NCI-H2227 (cell line): ENCODE measurements around the gene GABRR2.
A peak's percentile ranks its signal among the peaks of the same experiment; 100 is the strongest.
"Not testable (repeated sequence)": the region's sequence is repeated elsewhere in the genome, so short reads cannot be mapped to it uniquely, and the experiment has no call there.

Source experiments
- DNase-seq: peaks from one replicate; lab custom pipeline; 2025; ENCODE audit not compliant: unreplicated experiment; lab: John Stamatoyannopoulos, UW

GABRR2 gene

DNA sequence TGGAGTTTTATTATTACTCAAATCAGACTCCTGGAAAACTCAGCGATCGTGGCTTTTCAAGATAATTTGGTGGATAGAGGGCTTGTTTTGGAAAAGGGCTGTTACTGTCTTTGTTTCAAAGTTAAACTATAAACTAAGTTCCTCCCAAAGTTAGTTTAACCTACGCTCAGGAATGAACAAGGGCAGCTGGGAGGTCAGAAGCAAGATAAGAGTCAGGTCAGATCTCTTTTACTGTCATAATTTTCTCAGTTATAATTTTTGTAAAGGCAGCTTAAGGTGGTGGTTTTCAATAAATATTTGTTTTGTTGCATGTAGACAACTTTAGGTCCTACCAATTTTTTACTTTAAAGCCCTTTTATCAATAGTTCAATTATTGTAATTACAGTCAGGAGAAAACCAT lies 9.2 kb upstream of the GABRR2 start:
- DNase-seq, result no peak

DNA sequence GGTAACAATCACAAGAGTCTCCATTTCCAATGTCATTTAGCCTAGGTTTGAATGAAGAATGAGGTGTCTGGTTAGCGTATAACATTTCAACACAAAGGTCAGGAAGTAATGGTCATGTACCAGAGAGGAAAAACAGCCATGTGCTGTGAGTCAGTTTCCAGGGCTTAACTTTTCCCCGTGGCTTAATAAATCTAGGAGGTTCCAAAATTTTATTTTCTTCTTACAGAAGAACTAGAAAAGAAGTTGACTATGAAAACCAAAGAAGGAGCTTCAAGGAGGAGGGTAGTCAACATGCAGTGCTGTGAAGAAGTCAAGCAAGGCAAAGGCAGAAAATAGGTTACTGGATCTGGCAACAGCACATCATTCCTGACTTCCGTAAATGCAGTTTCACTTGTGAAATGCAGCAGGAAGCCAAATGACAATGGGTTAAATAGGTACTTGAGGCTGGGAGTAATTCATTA lies 8.4 kb upstream of the GABRR2 start:
- DNase-seq, result no peak

DNA sequence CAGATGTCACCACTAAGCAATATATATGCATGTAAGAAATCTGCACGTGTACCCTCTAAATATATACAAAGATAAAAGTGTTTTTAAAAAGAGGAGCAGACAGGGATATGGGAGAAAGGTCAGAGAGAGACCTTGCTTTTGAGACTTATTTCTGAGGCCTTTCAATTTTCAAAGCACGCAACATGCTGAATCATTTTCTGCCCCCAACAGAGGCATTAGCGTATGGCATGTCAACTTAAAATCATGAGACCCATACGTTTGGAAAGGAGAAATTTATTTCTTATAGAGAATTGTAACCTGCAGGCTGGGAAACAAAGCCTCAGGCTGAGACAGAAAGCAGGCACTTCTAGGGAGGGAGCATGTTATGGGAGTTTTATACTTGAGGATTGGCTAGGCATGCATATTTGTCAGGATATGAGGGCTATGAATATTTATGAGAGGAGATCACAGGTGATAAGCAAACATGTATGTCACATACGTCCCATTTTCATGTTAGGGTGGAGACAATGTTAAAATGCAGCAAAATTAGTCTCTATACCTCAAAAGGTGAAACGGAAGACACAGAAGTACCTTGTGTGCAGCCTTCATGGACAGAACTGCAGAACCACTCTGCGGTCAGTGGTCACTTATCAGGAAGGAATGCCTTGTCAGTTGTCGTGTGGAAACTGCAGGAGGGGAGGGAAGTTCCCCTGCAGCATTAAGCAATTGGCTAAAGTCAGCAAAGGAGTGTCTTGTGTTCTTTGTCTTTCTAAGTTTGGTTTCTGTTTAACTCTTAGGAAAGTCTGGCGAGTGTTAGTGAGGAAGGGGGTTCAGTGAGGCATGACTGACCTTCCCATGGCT lies 6.3 kb upstream of the GABRR2 start:
- no peak for DNase-seq

DNA sequence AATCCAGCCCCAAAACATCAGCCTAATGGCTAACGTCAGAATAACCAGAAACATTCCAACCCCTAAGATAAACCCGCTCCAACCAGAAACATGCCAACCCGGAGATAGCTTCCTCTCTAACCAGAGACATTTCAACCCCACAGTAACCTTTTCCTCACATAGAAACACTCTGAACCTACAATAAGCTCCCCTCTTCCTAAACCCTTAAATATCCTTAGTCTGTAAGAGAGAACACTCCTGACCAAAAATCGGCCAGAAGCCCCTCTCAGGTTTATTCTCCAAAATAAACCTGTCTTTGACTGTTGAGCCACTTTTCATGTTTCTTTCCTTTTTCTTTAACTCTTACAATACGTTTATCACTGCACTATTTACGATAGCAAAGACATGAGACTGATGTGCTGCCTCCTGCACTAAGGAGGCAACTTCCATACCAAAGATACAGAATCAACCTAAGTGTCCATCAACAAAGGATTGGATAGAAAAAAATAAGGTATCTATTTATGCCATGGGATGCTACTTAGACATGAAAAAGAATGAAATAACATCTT lies 5.0 kb upstream of the GABRR2 start:
- no peak for DNase-seq

DNA sequence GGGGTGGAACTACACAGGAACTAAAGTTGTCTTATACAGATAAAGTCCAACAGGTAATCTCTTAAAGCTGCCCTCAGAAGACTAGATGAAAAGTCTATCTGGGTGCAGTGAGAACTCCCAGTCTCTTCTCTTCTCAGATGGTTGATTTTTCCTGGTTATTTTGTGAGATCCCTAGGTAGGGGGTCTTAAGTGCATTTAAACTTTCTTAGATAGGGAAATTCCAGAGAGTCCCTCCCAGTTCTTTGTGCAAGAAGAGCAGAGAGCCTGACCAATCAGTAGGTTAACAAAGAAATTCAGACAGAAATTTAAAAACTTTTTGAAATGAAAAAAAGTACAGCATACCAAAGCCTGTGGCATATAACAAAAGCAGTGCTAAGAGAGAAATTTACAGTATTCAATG lies 2.0 kb upstream of the GABRR2 start:
- no peak for DNase-seq

DNA sequence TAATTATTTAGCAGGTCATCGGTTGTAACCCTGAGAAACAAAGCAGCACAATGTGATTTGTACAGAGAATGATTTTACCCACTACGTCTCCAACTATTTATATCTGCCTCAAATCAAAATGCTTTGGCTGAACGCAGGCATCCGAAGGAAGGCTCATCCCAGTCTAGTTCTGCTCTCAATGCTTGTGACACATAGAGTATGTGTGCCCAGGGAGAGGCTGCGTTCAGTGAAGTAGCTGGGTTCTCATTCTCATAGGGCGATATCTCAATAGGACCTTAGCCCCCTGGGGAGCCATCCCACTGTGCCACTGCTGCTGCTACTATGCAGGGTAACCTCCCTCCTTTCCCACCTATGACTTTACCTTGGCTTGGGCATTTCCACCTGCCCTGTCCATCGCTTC lies 407 bp downstream of the GABRR2 start:
- DNase-seq, result no peak

DNA sequence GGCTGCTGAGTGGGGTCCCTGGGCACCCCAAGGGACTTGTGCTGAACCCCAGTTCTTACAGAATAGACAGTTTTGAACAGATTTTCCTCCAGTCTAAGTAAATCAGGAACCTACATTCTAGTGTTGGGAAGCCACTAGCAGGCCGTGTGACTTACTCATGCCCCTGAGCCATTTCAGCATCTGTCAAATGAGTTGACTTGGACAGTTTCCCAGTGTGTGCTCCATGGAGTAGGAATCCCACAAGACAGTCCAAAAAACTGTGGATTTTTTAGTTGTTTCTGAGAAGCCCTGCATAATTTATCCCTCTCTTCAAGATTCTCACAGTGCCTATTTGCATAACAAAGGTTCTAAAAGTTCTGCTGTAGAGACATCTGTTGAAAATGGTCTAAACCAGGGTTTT lies 2.1 kb downstream of the GABRR2 start:
- DNase-seq, result no peak

DNA sequence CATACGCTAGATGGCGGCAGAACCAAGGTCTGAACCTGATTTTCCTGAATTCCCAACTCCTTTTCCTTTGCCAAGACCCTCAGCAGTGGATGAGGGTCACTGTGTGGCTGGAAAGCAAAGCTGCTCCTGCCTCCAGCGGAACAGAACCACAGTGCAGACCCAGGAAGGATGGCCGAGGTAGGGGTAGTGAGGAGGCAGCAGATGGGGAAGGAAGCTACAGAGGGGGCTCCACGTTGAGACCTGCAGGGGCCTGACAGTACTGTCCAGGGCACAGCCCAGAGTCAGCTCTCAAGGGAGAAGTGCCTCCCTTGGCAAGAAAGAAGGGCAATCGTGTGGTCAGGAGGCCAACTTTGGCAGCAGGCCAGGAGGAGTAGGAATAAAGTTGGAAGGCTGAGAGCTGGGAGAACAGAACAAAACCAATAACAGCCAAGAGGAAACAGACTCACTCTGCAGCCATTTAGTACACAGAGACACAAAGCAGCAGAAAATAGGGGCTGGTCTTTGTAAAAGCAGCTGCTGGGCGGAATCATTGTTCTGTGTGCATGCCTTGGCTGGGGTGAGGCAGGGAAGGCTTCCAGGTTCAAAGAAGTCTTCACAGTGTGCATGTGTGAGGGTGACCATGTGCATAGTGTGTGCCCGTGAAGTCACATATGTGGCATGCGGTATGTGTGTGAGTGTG lies 3.1 kb downstream of the GABRR2 start:
- DNase-seq, result peak; percentile 33

DNA sequence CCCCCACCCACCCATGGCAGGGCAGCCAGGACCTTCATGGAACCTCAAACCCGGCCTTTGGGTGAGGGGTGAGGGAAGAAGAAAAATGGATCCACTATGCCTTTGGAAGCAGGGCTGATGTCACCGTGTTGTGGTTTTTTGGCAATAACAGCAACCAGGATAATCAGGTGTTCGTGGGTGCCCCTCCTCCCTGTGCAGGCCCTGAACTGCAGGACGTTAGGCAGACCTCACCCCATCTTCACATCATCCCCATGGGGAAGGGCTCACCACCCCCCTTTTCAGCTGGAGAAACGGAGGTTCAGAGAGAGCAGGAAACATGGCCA lies 3.6 kb downstream of the GABRR2 start:
- DNase-seq, result no peak

DNA sequence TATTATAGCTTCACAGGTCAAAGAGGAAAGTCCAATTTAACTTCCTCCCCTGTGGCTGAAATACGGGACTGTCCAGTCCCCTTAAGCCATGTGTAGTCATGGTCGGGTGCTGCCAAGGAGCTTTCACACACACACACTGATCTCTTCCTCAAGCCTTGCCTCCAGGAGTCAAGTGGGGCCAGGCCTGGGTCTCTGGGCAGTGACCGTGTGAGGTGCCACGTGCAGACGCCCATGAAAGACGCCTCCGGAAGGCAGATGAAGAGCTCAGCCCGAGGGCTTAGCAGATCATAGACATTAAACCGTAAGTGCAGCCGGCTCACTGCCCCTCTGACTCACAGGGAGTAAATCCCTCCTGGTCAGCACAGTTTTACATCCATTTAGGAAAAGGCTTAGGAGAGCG lies 4.2 kb downstream of the GABRR2 start:
- no peak for DNase-seq

DNA sequence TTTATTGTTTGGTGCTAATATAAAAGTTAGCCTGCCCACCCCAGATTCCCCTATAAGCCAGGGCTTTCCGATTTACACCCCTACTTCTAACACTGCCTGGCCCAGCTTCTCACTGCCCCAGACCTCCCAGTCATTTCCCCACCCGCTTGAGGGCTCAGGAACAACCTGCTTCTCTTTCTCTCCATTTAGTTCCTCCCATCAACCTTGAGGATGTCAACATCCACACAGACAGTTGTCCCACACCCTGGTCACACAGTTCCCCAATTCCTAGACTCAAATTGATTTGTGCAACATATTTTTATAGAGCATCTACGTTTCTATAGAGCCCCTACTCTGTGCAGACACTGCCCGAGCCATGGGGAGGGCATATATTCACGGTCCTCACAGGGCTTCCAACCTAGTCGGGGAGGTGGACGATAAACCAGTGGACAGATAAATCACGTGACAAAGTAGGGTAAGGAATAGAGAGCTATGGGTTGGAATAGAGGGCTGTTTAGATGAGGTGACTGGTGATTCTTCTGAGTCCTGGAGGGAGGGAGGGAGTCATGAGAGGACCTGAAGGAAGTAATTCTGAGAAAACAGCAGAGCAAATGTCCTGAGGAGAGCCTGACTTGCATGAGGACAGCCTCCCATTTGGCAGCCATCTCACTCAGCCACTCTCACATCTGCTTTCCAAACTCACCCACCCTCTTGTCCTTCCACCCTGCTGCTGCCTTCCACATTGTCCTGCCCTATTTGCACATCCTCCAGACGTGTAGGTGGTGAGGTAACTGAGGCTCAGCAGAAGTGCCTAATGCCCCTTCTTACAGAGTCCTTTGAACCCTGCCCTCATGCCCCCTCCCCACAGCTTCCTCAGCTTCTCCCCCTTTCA lies 6.3 kb downstream of the GABRR2 start:
- DNase-seq, result no peak

DNA sequence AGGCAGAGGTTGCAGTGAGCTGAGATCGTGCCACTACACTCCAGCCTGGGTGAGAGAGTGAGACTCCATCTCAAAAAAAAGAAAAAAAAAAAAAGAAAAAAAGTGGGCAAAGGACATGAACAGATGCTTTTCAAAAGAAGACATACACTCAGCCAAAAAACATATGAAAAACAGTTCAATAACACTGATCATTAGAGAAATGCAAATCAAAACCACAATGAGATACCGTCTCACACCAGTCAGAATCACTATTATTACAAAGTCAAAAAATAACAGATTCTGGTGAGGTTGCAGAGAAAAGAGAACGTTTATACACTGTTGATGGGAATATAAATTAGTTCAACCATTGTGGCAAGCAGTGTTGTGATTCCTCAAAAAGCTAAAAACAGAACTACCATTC lies 10.6 kb downstream of the GABRR2 start:
- DNase-seq, result not testable (repeated sequence)

DNA sequence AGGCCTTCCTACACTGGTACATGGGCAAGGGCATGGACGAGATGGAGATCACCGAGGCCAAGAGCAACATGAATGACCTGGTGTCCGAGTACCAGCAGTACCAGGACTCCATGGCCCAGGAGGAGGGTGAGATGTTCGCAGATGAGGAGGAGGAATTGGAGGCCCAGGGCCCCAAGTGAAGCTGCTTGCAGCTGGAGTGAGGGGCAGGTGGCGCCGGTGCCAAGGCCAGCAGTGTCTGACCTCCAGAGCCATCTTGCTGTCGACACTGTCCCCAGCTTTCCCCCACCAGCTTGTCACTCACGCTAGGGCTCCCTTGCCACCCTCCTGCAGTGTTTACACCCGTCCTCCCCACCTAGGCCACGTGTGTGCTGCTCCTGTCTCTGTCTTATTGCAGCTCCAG lies 12.2 kb downstream of the GABRR2 start:
- no peak for DNase-seq

DNA sequence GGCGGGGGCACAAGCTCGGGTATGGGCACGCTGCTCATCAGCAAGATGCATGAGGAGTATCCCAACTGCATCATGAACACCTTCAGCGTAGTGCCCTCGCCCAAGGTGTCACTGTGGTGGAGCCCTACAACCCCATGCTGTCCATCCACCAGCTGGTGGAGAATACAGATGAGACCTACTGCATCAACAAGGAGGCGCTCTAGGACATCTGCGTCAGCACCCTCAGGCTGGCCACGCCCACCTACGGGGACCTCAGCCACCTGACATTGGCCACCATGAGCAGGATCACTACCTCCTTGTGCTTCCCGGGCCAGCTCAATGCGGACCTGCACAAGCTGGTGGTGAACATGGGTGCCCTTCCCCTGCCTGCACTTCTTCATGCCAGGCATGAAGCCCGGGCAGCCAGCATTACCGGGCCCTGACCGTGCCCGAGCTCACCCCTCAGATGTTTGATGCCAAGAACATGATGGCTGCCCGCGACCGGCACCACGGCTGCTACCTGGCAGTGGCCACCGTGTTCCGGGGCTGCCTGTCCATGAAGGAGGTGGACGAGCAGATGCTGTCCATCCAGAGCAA lies 12.8 kb downstream of the GABRR2 start:
- DNase-seq, result no peak

DNA sequence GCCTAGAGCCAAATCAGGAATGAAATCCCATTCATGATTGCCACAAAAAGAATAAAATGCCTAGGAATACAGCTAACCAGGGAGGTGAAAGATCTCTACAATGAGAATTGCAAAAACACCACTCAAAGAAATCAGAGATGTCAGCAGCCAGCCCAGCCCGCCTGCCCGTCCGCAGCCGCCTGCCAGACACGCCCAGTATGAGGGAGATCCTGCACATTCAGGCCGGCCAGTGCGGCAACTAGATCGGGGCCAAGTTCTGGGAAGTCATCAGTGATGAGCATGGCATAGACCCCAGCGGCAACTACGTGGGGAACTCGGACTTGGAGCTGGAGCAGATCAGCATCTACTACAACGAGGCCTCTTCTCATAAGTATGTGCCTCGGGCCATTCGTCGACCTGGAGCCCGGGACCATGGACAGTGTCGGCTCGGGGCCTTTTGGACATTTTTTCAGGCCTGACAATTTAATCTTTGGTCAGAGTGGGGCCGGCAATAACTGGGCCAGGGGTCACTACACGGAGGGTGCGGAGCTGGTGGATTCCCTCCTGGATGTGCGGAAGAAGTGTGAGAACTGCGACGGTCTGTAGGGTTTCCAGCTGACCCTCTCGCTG lies 13.4 kb downstream of the GABRR2 start:
- no peak for DNase-seq

DNA sequence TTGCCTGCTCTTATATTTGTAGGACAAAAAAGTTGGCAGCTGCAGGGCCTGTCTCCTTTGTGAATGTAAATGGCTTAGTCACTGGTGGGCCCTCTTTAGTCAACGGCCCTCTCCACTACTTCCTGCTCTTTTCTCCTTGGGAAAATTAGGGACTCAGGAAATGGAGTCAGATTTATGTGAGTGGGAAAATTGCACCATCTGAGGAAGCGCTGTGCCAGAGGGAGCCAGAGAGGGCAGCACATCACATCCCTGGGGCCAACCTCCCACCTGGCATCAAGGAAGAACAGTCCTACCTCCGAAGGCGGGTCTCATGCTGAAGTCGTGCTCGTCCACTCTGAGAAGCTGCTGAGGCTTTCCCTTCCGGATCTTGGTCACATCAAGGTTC lies 15.6 kb downstream of the GABRR2 start:
- no peak for DNase-seq

DNA sequence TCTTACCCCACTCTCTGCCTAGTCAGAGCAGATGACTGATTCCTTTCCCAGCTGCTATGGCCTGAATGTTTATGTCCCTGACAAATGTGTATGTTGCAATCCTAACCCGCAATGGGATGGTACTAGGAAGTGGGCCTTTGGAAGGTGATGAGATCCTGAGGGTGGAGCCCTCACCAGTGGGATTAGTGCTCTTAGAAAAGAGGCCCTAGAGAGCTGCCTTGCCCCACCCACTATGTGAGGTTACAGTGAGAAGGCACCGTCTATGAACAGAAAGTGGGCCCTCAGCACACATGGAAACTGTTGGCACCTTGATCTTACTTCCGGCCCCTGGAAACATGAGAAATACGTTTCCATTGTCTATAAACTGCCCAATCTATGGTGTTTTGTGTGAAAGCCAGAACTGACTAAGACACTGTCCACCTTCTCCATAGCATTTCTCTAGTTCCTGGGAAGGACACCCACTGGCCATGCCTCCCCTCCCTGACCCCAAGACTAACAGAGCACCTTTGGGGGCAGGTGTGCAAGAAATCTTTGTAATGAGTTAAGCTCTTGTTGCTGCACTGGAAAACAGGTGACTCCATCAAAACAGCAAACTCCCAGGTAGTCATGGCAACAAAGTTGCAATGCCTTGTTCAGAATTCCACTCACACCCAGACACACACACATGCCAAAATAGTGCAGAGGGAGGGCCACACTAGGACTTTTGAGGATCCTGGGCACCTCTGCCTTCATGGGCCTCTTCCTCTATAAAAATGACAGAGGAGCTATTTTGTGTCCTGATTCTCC lies 16.2 kb downstream of the GABRR2 start:
- DNase-seq, result no peak

DNA sequence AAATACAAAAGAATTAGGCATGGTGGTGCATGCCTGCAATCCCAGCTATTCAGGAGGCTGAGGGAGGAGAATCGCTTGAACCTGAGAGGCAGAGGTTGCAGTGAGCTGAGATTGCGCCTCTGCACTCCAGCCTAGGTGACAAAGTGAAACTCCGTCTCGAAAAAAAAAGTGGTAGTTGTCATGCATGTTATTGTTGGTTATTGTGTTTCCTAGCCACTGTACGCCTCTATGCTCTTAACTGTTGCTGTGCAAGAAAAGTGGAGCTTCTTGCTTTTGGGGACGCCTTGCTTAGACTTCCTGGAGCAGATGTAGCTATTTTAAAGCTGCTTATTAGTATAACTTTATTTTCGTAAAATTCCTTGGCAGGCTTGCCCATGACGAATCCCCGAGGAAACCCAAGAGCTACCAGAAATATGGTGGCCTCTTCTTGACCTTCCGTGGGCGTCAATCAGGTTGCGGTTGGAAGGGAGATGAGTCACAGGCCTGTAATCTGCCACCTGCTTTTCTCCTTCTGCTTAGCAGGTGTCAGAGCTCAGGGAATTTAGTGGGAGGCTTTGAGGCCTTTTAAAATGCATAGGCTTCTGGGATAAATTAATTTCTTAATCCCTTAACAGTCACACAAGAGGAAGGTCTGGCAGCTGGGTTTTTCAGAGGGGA lies 17.3 kb downstream of the GABRR2 start:
- peak; percentile 29 for DNase-seq

DNA sequence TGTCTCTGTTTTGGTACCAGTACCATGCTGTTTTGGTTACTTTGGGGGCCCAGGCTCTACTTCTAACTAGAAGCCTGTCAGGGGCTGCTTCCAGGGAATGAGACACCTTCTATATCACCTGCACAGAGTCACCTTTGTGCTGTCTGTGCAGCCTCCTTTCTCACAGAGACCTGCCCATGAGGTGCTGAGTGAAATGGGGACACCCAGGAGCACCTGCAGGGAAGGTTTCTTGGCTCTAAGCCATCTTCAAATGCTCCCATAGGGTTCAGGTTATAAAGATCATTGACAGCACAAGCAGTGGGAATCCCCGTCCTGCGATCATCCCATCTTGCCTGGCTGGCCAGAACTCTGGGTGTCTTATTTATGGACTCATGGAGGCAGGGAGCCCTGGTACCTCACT lies 19.1 kb downstream of the GABRR2 start:
- DNase-seq, result no peak
